Fibroblast of lung (primary cell): ENCODE data around the gene ZBTB9.
"Not testable (repeated sequence)": the region's sequence is repeated elsewhere in the genome, so short reads cannot be mapped to it uniquely, and the experiment has no call there.

Experiments used
- CTCF ChIP-seq, 2 donors: IDR thresholded peaks in 1 of 2; conservative IDR thresholded peaks in 1 of 2; 1 replicate in 1 of 2; 2 replicates in 1 of 2; pipeline ENCODE4 v1.5.1; 2011 to 2012; ENCODE audit warnings: low read length in 2 of 2, control low read depth in 1 of 2, inconsistent platforms in 1 of 2, low read depth in 1 of 2, mild to moderate bottlenecking in 1 of 2
- EZH2 ChIP-seq: IDR thresholded peaks from 2 replicates; pipeline ENCODE4 v1.5.1; 2012; ENCODE audit warnings: low read length, control low read depth, mild to moderate bottlenecking; ENCODE audit errors: missing control alignments

- TF ChIP-seq CTCF (conservative IDR thresholded peaks at IDR 0.05 in 1 of 2, IDR thresholded peaks at IDR 0.05 in 1 of 2; ENCODE audit: low read depth in 1 of 2, low read length in 2 of 2); EZH2: not testable (repeated sequence)
Measured at GRCh38 chr6:33485680-33486079, 31.3 kb downstream of the ZBTB9 start.
